ENCODE measurements around the gene PLA2G4B. TPM values are rescaled to one million over a fixed set of nuclear protein-coding genes. Genes with fewer than 3 reads are reported as not detected.
A peak's percentile ranks its signal among the peaks of the same experiment; 100 is the strongest.

The PLA2G4B gene
- total and polyA plus RNA-seq, 9 of the 15 experiments (the other 6 are each of a cell fraction or from before 2014, with no cell fraction given): 0.07 to 6.1 (median 2.8) TPM

- Histone ChIP-seq H3K4me2 (ENCODE audit: insufficient read depth, low read length) (no peak overlapping the region), H3K27ac (ENCODE audit: extremely low read depth, low read depth, low read length) (no peak overlapping the region), H2AFZ (ENCODE audit: low read depth, low read length) (no peak overlapping the region), H3K9me3 (replicated peaks; ENCODE audit: control insufficient read depth, insufficient read depth, low read depth, low read length) (no peaks in the 10 kb centered on the region), H3K79me2 (ENCODE audit: control insufficient read depth, insufficient read depth, low read length) (no peaks in the 10 kb centered on the region), H3K9me1 (ENCODE audit: control insufficient read depth, insufficient read depth, low read length) (no peaks in the 10 kb centered on the region), H3K4me3 (no peak overlapping the region), H3K27me3 (ENCODE audit: control insufficient read depth in 2 of 2, insufficient read depth in 2 of 2, low read length in 2 of 2) (peaks cover 77 to 97% of the 10 kb centered on the region in 2 experiments; a peak in 4 of 5 replicates), H3K4me1 (replicated peaks in 1 of 2; ENCODE audit: control insufficient read depth in 2 of 2, insufficient read depth in 2 of 2, low read length in 2 of 2) (peaks cover 0 to 35% of the 10 kb centered on the region in 2 experiments; a peak in 3 of 5 replicates), H3K36me3 (ENCODE audit: control insufficient read depth, insufficient read depth, low read length) (no peaks in the 10 kb centered on the region), H4K20me1 (replicated peaks; ENCODE audit: control insufficient read depth, insufficient read depth, low read length) (peaks cover 36% of the 10 kb centered on the region), H3K9ac (ENCODE audit: insufficient read depth in 1 of 2, low read depth in 2 of 2, low read length in 2 of 2) (peak overlapping the region in 1 of 2 experiments; percentile 26; a peak in 1 of 4 replicates)
- FAIRE-seq (no peak), ATAC-seq (no peak), DNase-seq (ENCODE audit: extremely low read depth in 1 of 4, low spot score in 3 of 4) (no peak)
- BruUV-seq (replicated peaks): no TSS peak
- CTCF ChIA-PET (ENCODE audit: low intra/inter-chr PET ratio): no interaction called here
- WGBS (ENCODE audit: insufficient coverage, low coverage, missing lambda C conversion rate): 0% methylated on average over 8 of the region's 9 CpGs
- TF ChIP-seq, protein P1, sequence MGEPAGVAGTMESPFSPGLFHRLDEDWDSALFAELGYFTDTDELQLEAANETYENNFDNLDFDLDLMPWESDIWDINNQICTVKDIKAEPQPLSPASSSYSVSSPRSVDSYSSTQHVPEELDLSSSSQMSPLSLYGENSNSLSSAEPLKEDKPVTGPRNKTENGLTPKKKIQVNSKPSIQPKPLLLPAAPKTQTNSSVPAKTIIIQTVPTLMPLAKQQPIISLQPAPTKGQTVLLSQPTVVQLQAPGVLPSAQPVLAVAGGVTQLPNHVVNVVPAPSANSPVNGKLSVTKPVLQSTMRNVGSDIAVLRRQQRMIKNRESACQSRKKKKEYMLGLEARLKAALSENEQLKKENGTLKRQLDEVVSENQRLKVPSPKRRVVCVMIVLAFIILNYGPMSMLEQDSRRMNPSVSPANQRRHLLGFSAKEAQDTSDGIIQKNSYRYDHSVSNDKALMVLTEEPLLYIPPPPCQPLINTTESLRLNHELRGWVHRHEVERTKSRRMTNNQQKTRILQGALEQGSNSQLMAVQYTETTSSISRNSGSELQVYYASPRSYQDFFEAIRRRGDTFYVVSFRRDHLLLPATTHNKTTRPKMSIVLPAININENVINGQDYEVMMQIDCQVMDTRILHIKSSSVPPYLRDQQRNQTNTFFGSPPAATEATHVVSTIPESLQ (CRISPR knock-in tag; IDR thresholded peaks at IDR 0.05): no peak
- no peak for TF ChIP-seq SMAD4 (CRISPR knock-in tag; conservative IDR thresholded peaks at IDR 0.05)
- no peak for TF ChIP-seq ILF3 (IDR thresholded peaks at IDR 0.05; ENCODE audit: borderline replicate concordance)
- TF ChIP-seq ZNF436 (CRISPR knock-in tag; IDR thresholded peaks at IDR 0.05): no peak
- TF ChIP-seq NFYB (IDR thresholded peaks at IDR 0.05; ENCODE audit: extremely low read depth, insufficient read length): no peak
- no peak for TF ChIP-seq TCFL5 (CRISPR knock-in tag; conservative IDR thresholded peaks at IDR 0.05)
- in situ Hi-C loops (cut with MboI): no loop called here
- intact Hi-C loops (cut with micrococcal nuclease): no loop called here
- POLR2A ChIA-PET: interaction anchor here (0.6 kb wide), 1 partner anchor 32 kb away, joined by 3 read pairs; no protein-coding TSS in a partner anchor
These were observed 33.6 kb downstream of the PLA2G4B start for GRCh38 chr15:41872166-41872747.

Measured in K562 (cell line).